HG02571 (cell line): ENCODE data around the gene CR2.
"Not testable (repeated sequence)": the region's sequence is repeated elsewhere in the genome, so short reads cannot be mapped to it uniquely, and the experiment has no call there.

Experiments
- ATAC-seq: cut with Tn5 transposase; IDR thresholded peaks from one replicate; pipeline ENCODE4 v1.9.1; 2021; ENCODE audit warnings: mild to moderate bottlenecking, moderate library complexity; ENCODE audit not compliant: unreplicated experiment

CR2 gene

GRCh38 chr1:207444514-207445217 is 9.5 kb upstream of the CR2 start:
- ATAC-seq, result no peak

DNA sequence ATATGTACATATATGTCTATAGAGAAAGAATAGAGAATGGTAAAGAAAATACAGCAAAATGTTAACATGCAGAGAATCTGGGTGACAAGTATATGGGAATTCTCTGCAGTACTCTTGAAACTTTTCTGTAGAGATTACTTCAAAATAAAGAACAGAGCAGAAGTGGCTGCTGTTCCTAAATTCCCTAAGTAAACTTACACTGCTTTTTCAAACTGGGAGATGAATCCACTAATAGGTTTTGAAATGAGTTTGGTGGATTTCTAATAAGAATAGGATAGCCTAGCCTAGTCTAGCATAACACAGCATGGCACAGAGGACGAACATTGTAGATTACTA is 450 bp upstream of the CR2 start:
- peak; percentile 18 for ATAC-seq

GRCh38 chr1:207455183-207455754 is 1.1 kb downstream of the CR2 start:
- ATAC-seq, result no peak

- no peak for ATAC-seq
Measured at GRCh38 chr1:207458414-207458813, 4.3 kb downstream of the CR2 start.

- ATAC-seq, result no peak
Measured at GRCh38 chr1:207459008-207459407, 4.9 kb downstream of the CR2 start.

- ATAC-seq, result no peak
Measured at GRCh38 chr1:207461649-207462048, 7.5 kb downstream of the CR2 start.

- no peak for ATAC-seq
Measured at GRCh38 chr1:207462535-207462934, 8.4 kb downstream of the CR2 start.

DNA sequence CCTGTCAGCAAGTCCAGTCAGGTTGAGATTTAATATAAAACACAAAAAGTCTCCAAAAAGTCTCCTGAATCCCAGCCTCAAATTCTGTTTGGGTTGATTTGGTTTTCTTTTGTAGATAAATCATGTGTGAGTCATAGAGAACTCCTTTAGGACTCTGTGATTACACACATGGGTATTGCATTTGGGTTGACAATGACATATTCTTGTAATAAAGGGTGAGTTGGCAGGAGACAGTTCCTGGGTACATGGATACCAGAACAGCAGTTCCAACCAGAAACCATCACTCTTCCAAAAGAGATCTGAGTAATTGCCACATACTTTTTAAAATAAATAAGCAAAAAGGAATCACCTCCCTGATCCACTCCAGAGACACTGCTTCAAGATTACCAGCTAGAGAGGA is 8.9 kb downstream of the CR2 start:
- no peak for ATAC-seq

- no peak for ATAC-seq
Measured at GRCh38 chr1:207463571-207463970, 9.4 kb downstream of the CR2 start.

DNA sequence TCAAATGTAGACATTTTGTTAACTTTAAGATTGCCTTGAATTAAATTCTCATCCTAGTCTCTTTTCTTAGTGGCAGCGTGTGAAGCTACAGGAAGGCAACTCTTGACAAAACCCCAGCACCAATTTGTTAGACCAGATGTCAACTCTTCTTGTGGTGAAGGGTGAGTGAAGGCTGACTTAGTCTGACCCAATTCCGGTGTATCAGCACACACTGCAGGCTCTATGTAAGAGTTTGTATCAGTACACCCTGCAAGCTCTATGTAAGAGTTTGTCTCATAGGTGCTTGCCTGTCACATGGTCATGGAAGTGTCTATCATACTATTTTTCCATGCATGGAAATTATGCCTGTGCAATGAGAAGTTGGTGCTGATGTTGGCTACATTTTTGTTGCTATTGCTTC is 16.8 kb downstream of the CR2 start:
- ATAC-seq, result no peak

- ATAC-seq, result no peak
Measured at GRCh38 chr1:207474210-207474609, 20.1 kb downstream of the CR2 start.

GRCh38 chr1:207486198-207486597 is 32.1 kb downstream of the CR2 start:
- no peak for ATAC-seq

GRCh38 chr1:207487636-207488035 is 33.5 kb downstream of the CR2 start:
- no peak for ATAC-seq

GRCh38 chr1:207493212-207493611 is 39.1 kb downstream of the CR2 start:
- ATAC-seq, result no peak

- no peak for ATAC-seq
Measured at GRCh38 chr1:207494171-207494570, 40.0 kb downstream of the CR2 start.

DNA sequence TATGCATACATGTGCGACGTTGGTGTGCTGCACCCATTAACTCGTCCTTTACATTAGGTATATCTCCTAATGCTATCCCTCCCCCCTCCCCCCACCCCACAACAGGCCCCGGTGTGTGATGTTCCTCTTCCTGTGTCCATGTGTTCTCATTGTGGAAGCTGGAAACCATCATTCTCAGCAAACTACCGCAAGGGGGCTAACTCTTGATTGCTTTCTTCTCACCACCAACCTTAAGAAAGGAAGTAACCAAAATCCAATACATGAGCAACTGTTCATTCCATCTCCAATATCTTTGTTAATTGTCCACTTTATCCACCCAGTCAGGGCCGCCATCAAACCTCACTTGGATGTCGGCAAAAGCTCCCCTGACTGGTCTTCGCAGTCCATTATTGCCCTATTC is 41.2 kb downstream of the CR2 start:
- not testable (repeated sequence) for ATAC-seq

DNA sequence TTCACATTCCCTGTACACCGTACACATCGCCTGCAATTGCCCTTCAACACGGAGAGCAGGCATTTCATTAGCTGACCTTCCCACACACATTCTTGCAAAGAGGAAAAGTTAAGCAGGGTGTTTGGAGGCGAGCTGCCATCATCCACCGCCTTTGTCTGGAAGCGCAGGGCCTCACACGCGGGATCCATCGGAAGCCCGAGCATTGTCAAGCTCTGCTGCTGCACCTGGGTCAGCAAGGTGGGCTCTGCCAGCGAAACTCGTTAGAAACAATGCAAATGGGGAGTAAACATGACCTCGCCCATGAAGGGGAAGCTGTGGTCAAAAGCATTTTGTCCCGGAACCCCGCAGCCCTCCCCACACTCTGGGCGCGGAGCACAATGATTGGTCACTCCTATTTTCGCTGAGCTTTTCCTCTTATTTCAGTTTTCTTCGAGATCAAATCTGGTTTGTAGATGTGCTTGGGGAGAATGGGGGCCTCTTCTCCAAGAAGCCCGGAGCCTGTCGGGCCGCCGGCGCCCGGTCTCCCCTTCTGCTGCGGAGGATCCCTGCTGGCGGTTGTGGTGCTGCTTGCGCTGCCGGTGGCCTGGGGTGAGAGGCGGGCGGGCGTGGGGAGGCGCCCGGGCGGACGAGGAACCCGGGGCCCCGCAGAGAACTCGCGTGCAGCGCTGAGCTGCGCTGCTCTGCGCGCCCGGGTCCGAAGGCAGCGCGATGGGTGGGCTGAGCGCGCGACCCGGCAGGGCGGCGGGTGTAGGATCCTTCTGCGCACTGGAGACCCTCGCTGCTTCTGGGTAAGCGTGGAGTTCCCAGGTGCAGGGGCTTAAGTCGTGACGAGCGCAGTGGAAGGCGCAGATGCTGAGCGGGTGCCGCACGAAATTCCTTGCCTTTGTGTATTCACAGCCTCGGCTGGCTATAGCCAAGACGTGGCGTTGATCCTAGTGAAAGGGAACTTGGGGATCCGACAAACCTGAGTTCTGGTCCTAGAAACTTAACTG is 42.0 kb downstream of the CR2 start, which contains the start of gene CR1:
Gene CR1 (plus strand): TSS at position 357 of the 992 bp plus-strand sequence. CDS start 111 bp downstream, at position 468.
- peak; percentile 50 for ATAC-seq

GRCh38 chr1:207497941-207498340 is 43.8 kb downstream of the CR2 start:
- no peak for ATAC-seq

DNA sequence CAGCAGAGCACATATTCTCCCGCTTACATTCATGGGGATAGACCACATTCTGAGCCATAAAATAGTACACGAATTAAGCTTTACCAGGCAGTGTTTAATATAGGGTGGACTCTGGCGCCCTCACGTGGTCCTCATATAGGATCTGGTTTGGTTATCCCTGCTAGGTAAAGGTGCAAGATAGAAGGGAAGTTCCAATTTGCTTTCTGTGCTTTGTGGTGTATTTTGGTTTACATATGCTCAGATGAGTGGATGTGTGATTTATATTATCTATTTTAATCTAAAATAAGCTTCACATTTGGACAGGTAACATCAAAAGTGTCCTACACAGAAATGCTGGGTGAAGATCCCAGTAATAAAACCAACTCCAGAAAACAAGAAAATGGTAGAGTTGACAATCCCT is 45.4 kb downstream of the CR2 start:
- ATAC-seq, result no peak

DNA sequence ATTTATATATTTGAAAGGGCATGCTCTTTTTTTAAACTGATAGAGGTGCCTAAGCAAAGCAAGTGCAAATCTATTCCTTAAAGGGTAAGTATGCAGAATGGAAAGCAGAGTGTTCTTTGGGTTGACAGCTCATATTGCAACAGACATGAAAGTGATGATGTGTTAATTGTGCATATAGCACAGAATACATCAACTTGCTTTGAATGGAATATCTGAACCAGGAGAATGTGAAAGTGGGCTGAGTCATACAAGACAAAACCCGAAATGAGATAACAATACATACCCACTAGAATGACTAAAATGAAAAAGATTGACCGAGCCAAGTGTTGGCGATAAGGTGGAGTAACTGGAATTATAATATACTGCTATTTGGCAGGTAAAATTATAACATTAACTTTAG is 46.2 kb downstream of the CR2 start:
- ATAC-seq, result no peak

- ATAC-seq, result no peak
Measured at GRCh38 chr1:207501071-207501470, 46.9 kb downstream of the CR2 start.

DNA sequence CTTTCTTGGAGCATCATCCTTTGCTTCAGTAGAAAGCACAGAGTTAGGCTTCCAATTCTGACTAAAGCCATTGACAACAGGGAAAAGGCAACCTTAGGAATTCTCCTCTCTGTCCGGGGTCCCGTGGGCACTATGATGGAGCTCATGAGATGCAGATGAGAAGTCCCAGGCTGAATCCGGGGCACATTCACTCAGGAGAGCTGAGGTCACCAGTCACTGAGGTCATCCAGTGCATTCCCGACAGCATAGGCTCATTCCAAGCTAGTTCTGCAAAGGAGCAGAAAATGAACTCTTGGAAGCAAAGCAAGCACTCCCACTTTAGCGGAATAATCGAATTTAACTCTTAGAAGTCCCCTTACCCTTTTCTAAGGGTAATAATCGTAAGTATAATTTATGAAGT is 48.6 kb downstream of the CR2 start:
- no peak for ATAC-seq
